ENCODE data around the gene LPGAT1.
A peak's percentile ranks its signal among the peaks of the same experiment; 100 is the strongest.

Gene LPGAT1

DNA sequence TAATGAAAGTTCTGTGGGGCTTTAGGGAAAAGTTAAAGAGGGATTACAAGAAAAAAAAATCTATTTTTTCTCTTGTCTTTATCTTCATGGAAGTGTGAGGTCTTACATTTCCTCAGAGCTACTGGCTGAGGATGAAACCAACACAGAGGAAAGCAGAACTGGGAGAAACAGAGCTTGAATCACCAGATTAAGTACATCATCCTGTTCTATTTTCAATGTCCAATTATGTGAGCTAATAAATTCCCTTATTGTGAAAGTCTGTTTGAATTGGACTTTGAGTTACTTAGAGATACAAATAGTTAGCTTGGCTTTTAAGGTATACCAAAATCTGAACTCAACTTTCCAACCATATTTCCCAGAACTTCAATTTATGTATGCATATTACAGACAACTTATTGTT is 69.2 kb downstream of the LPGAT1 start:
- DNase-seq: no peak

DNA sequence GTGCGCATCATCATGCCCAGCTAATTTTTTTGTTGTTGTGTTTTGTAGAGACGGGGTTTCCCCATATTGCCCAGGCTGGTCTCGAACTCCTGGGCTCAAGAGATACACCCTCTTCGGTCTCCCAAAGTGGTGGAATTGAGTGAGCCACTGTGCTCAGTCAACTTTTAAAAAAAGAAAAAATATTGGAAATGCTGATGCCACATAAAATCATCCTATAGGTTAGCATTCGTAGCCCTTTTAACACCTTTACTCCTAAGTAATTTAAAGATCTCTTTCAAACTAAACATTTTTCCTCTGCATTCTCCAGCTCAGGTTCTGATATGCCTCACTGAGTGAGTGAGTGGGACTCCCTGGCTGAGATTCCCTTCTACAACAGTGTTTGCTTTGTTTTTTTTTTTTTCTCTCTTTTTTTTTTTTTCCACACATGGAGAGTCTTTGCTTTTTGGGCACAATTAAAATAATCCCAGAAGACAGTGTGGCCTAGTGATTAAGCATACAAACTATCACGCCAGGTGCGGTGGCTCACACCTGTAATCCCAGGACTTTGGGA is 74.0 kb downstream of the LPGAT1 start:
- DNase-seq: no peak

DNA sequence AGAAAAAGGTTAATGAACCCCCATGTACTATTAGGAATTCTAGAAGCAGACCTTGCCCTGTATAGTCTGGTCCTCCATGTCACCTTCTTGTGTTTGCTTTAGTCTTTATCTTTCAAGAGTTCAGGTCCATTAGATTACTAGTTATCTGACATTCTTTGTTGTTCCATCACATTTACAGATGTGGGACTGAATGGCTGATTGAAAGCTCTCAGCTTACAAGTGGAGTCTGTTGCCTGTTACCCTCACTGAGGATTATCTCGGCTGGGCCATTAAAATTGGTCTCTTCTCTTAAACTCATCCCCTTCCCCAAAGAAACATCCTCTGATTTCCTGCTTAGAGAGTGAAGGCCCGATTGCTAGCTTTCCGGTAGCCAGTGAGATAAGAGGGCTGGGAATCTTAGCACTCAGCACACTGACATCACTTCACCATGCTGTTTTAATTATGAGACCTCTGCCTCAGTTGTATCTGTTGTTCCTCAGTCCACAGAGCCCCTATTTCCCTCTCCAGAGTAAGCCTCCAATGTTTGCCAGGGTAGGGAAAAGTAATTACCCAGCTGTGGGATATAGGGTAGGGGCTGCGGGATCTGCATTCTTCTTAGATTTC is 76.8 kb downstream of the LPGAT1 start:
- DNase-seq: no peak

DNA sequence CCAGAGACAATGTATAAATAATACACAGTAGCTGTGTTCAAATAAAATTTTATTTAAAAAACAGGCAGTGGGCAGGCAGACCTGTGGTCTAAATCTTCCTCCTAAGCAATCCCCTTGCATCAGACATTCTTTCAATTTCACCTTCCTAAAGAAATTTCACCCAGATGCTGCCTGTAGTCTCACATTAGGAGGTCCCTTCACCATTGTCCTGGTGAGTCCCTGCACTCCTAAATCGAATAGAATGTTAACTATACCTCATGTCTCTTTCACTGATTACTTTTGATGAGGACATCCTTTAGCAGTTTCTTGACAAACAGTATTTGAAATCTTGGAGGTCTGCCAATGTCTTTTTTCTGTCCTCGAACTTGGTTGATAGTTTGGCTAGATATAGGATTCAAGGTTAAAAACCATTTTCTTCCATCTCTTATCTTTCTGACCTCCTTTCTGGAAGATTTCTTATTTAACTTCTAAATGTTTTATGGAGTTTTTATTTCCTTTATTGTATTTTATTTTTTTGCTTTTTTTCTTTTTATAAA is 77.5 kb downstream of the LPGAT1 start:
- DNase-seq: no peak

DNA sequence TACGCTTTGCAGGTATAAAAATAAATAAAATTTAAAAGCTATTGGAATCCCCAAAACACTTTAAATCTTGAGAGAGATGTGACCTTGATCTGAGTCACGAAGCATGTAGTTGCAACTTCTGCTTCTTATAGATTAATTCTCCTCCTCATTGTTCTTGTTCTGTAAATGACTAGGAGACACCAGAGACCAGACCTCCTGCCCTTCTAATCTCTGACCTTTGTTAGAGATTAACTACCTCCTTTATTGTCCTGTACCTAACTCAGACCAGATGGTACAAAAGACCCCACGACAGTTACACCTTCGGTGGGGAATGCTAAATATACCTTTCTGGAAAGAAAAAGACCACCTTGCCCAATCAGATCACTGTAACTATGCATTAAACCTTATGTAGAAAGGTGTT is 78.2 kb downstream of the LPGAT1 start:
- no peak for DNase-seq

GRCh38 chr1:211751438-211751837 is 79.1 kb downstream of the LPGAT1 start:
- DNase-seq: no peak

- no peak for DNase-seq
These were observed 80.0 kb downstream of the LPGAT1 start for GRCh38 chr1:211750599-211750998.

GRCh38 chr1:211749251-211749650 is 81.3 kb downstream of the LPGAT1 start:
- no peak for DNase-seq

DNA sequence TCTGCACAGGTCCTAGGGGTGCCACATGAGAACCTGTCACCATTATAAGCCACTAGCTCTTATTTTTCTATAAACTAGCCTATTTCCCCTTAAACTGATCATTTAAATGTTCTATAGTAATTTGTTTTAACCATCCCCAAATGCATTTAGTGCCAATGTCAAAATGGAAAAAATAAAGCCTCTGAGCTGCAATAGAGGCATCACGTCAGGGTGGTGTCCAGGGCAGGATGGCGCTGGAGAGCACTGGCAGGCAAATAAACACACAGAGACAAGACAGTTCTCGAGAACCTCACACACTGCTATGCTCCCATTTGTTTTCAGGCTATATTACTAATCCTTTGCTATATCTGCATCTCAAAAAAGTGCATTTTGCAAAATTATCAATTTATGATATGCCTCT is 81.8 kb downstream of the LPGAT1 start:
- no peak for DNase-seq

GRCh38 chr1:211742889-211743529 is 87.6 kb downstream of the LPGAT1 start:
- DNase-seq: no peak

DNA sequence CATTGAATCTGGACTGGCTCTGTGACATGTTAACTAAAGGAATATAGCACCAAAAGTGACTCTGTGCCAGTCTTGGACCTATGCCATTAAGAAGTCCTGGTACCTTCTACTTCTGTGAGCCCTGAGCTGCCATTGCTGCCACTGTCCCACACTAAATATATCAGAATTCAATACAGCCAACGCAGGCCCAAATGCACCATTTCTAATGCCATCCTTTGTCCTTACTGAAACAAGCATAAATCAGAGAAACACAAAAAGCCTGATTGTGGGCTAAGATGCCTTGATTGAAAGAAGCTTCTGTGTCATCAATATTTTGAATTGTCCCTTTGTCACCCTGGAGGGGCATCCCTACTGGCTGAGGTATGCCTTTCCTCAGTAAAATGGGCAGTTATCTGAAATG is 88.3 kb downstream of the LPGAT1 start:
- no peak for DNase-seq

- no peak for DNase-seq
These were observed 88.8 kb downstream of the LPGAT1 start for GRCh38 chr1:211741788-211742187.

GRCh38 chr1:211741116-211741515 is 89.4 kb downstream of the LPGAT1 start:
- DNase-seq: no peak

- DNase-seq: no peak
These were observed 90.7 kb downstream of the LPGAT1 start for GRCh38 chr1:211739671-211740411.

- DNase-seq: no peak
These were observed 91.8 kb downstream of the LPGAT1 start for GRCh38 chr1:211738691-211739301.

- DNase-seq: no peak
These were observed 92.4 kb downstream of the LPGAT1 start for GRCh38 chr1:211738096-211738690.

DNA sequence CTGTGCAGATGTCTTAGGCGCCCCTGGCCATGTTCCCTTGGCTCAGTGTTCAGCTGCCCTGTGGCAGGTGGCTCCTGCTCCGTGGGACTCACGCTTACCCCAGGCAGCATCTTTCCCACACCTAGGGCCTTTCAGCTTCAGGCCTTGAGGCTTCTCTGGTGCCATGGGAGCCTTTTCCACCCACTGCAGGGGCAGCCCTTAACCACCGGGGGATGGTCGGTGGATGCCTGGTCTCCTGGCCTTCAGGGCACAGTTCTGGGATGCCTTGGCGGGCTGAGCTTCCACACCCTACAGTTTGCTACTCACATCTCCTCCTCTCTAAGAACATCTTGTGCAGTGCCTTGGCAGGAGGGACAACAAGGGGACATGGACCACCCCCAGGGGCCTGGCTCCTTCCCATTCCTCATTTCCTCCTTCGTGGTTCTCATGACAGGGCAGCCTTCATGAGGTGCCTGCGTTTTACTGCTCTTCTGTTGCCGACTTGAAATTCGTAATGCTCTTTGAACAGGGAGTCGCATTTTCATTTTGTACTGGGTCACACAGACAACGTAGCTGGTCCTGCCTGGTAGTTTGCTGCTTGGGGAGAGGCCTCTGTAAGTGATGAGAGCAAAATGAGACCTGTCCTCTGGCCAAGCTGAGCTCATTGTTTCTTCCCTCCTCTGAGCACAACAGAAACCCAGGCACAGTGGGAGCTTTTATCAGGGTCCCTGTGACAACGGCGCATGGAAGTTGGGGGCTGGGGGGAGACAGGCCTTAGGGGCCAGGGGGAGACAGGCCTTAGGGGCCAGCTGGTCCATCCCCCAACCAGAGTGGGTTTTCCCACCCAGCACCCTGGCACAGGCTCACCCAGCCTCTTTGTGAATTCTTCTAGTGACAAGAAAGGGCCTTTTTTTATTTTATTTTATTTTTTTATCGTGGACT is 93.2 kb downstream of the LPGAT1 start:
- DNase-seq: no peak

GRCh38 chr1:211736351-211736915 is 94.1 kb downstream of the LPGAT1 start:
- no peak for DNase-seq

- DNase-seq: no peak
These were observed 95.1 kb downstream of the LPGAT1 start for GRCh38 chr1:211735208-211736170.

DNA sequence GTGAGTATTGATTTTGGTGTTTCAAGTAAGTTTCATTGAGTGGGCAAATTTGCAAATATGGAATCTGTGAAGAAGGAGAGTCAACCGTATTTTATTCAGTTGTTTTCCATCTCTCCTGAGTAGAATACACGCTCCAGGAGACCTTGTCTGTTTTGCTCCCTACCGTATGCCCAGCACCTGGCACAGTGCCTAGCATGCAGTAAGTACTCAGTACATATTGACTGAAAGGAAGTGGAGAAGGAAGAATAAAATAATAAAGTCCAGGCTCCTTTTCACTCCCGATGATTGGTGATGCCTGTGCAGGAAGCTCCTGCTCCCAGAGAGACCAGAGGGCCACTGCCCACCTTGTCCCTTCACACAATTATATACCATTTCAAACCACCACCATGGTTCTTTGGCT is 95.8 kb downstream of the LPGAT1 start:
- DNase-seq: peak; percentile 75
